ENCODE data around the gene KIR2DL4.
"Not testable (repeated sequence)": the region's sequence is repeated elsewhere in the genome, so short reads cannot be mapped to it uniquely, and the experiment has no call there.

The KIR2DL4 gene

GRCh38 chr19:54805665-54806515 lies 2.5 kb downstream of the KIR2DL4 start:
- no peak for DNase-seq

- no peak for DNase-seq
Observed at GRCh38 chr19:54806516-54806838, 3.1 kb downstream of the KIR2DL4 start.

GRCh38 chr19:54814571-54814970 lies 11.2 kb downstream of the KIR2DL4 start:
- not testable (repeated sequence) for DNase-seq

- not testable (repeated sequence) for DNase-seq
Observed at GRCh38 chr19:54816251-54816650, 12.8 kb downstream of the KIR2DL4 start, which contains the start of gene KIR3DL1. KIR3DL1 (plus strand) TSS chr19:54816468.

GRCh38 chr19:54817670-54818536 lies 14.5 kb downstream of the KIR2DL4 start:
- DNase-seq, result no peak

- not testable (repeated sequence) for DNase-seq
Observed at GRCh38 chr19:54824416-54824815, 21.0 kb downstream of the KIR2DL4 start.

DNA sequence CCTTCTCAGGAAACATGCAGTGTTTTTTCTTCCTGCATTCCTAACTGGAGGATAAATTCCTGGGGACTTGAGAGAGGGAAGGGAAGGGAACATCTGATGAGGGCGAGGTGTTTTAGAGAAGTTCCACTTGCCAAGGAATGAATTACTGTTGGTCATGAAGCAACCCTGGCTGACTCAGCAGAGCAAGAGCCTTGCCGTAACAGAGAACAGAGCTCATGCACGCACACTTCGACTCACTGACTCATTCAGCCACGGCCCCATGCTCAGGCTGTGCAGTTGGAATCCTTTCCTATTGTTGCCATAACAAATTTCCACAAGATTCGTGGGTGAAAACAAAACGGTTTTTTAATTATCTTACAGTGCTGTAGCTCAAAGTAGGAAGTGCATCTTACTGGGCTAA lies 21.9 kb downstream of the KIR2DL4 start:
- DNase-seq, result not testable (repeated sequence)

DNA sequence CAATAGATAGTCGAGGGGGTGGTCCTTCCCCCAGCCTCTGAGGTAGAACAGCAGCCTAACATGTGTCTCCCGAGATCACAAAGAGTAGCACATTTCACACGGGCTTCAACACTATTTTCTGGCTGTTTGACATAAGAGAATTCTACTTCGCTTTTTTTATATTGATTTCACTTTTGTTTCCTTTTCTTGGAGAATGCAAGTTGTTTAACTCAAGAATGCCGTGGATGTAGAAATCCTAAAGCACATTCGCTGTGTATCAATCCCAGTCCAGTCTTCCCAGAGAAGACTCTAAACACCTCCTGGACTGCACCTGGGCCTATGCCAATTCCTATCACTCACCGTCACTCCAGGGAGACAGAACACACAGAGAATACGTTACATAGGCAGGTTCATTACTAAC lies 24.7 kb downstream of the KIR2DL4 start:
- DNase-seq, result not testable (repeated sequence)

DNA sequence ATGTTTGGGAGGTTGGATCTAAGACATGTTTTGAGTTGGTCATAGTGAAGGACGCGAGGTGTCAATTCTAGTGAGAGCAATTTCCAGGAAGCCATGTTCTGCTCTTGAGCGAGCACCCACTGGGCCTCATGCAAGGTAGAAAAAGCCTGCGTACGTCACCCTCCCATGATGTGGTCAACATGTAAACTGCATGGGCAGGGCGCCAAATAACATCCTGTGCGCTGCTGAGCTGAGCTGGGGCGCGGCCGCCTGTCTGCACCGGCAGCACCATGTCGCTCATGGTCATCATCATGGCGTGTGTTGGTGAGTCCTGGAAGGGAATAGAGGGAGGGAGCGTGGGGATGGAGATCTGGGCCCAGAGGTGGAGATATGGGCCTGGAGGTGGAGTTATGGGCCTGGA lies 29.1 kb downstream of the KIR2DL4 start, which contains the start of gene KIR2DS4:
Gene KIR2DS4, plus strand, starts transcription at position 181 of the 400 bp plus-strand sequence.
- DNase-seq, result not testable (repeated sequence)

DNA sequence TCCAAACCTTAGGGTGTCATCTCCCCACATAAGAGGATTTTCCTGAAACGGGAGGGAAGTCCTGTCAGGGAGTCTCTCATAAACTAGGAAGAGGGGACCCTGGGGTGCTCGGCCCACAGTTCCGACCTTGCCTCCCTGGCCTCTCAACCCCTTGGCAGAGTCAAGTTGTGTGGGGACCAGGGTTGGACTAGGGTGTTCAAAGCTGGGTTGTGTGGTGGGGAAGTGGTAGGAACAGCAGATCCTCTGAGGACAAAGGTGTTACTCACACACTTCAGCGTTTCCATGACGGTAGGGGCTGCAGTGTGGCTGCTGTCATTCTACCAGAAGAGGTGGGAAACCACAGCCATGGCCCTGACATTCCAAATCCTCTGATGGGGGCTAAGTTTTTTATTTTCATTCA lies 31.7 kb downstream of the KIR2DL4 start:
- not testable (repeated sequence) for DNase-seq

- DNase-seq, result not testable (repeated sequence)
Observed at GRCh38 chr19:54837522-54837921, 34.1 kb downstream of the KIR2DL4 start.

DNA sequence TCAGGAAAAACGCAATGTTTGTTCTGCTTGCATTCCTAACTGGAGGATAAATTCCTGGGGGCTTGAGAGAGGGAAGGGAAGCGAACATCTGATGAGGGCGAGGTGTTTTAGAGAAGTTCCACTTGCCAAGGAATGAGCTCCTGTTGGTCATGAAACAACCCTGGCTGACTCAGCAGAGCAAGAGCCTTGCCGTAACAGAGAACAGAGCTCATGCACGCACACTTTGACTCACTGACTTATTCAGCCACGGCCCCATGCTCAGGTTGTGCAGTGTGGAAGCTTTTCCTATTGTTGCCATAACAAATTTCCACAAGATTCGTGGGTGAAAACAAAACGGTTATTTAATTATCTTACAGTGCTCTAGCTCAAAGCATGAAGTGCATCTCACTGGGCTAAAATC lies 39.8 kb downstream of the KIR2DL4 start:
- DNase-seq, result not testable (repeated sequence)

- not testable (repeated sequence) for DNase-seq
Observed at GRCh38 chr19:54850061-54850640, 46.7 kb downstream of the KIR2DL4 start, which contains the start of gene KIR3DL2. KIR3DL2 (plus strand) TSS chr19:54850443; CDS start chr19:54850476, 33 bp downstream.

GRCh38 chr19:54850930-54851329 lies 47.5 kb downstream of the KIR2DL4 start:
- DNase-seq, result no peak

DNA sequence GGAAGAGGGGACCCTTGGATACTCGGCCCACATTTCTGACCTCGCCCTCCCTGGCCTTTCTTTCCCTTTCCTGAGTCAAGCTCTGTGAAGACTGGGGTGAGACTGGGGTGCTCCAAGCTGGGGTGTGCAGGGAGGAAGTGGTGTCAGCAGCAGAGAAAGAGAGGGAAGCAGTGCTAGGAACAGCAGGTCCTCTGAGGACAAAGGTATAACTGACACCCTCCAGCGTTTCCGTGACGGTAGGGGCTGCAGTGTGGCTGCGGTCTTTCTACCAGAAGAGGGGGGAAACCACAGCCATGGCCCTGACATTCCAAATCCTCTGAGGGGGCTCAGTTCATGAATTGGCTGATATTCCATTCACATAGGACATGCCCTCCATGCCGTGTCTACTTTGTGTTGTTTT lies 47.9 kb downstream of the KIR2DL4 start:
- no peak for DNase-seq

- DNase-seq, result not testable (repeated sequence)
Observed at GRCh38 chr19:54855241-54855640, 51.8 kb downstream of the KIR2DL4 start.

DNA sequence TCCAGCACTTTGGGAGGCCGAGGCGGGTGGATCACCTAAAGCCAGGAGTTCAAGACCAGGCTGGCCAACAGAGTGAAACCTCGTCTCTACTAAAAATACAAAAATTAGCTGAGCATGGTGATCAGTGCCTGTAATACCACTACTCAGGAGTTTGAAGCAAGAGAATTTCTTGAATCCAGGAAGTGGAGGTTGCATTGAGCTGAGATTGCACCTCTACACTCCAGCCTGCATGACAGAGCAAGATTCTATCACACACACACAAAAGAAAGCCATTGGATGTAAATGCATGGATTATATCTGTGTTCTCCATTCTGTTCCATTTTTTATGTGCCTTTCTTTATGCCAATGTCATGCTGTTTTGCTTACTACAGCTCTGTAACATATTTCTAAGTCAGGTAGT lies 55.1 kb downstream of the KIR2DL4 start:
- not testable (repeated sequence) for DNase-seq

- not testable (repeated sequence) for DNase-seq
Observed at GRCh38 chr19:54859421-54859820, 56.0 kb downstream of the KIR2DL4 start.

DNA sequence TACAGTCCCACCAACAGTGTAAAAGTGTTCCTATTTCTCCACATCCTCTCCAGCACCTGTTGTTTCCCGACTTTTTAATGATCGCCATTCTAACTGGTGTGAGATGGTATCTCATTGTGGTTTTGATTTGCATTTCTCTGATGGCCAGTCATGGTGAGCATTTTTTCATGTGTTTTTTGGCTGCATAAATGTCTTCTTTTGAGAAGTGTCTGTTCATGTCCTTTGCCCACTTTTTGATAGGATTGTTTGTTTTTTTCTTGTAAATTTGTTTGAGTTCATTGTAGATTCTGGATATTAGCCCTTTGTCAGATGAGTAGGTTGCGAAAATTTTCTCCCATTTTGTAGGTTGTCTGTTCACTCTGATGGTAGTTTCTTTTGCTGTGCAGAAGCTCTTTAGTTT lies 60.0 kb downstream of the KIR2DL4 start:
- DNase-seq, result not testable (repeated sequence)
